LNCaP clone FGC (cell line): ENCODE data around the gene THUMPD3.

Experiments
- DNase-seq: peaks from one replicate; pipeline ENCODE4 v3.0.0-alpha.2; 2011; ENCODE audit warnings: low read depth
- H3K4me3 ChIP-seq: 2 replicates; pipeline ENCODE4 v1.5.1; 2011; ENCODE audit warnings: mild to moderate bottlenecking, low read depth, low read length, control low read depth
- CTCF ChIP-seq: IDR thresholded peaks from 2 replicates; pipeline ENCODE4 v1.5.1; 2012; ENCODE audit warnings: mild to moderate bottlenecking; ENCODE audit not compliant: control insufficient read depth, insufficient read depth; ENCODE audit errors: extremely low read depth

The THUMPD3 gene

GRCh38 chr3:9402410-9403228 is 39.8 kb downstream of the THUMPD3 start:
- no peak for DNase-seq
- peak overlapping the region; percentile 98 for H3K4me3 ChIP-seq
- TF ChIP-seq CTCF = no peak

- no peak for DNase-seq
- TF ChIP-seq CTCF = no peak
- peak overlapping the region; percentile 98 for H3K4me3 ChIP-seq
Measured at GRCh38 chr3:9403463-9403862, 40.6 kb downstream of the THUMPD3 start.

- H3K4me3 ChIP-seq = no peak overlapping the region
- TF ChIP-seq CTCF = no peak
- DNase-seq = no peak
Measured at GRCh38 chr3:9404680-9405079, 41.8 kb downstream of the THUMPD3 start.

GRCh38 chr3:9405756-9406155 is 42.9 kb downstream of the THUMPD3 start:
- DNase-seq = no peak
- no peak for TF ChIP-seq CTCF
- no peak overlapping the region for H3K4me3 ChIP-seq

- no peak for TF ChIP-seq CTCF
- H3K4me3 ChIP-seq = no peak overlapping the region
- DNase-seq = no peak
Measured at GRCh38 chr3:9406856-9407626, 44.2 kb downstream of the THUMPD3 start.

- TF ChIP-seq CTCF = no peak
- H3K4me3 ChIP-seq = no peak overlapping the region
- DNase-seq = no peak
Measured at GRCh38 chr3:9408061-9408460, 45.2 kb downstream of the THUMPD3 start.
